Measurements from ENCODE around the gene ANKRD55. TPM values are rescaled to one million over a fixed set of nuclear protein-coding genes. Genes with fewer than 3 reads are reported as not detected.

The ANKRD55 gene
- polyA plus RNA-seq, 1 of the 3 experiments (the other 2 are of a cell fraction), result not detected

DNA sequence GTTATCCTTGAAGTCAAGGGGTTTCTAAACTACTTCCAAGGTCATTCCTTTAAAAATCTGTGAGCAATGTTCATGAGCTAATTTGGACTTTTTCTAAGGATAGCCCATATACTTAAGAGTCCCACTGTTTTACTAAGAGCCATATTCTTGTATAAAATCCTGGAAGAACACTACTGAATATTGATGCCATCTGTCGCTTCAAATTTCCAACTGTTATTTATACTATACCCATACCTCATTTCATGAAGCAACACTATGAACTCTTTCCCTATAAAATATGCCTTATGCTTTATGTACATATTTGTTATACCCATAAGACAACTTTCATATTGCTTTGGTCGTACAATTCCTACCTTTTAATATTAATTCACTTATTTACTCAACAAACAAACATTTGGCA, 12.4 kb upstream of the ANKRD55 start:
- CTCF ChIA-PET, result no interaction called here
- no peak for DNase-seq
- Histone ChIP-seq H3F3A (replicated peaks; ENCODE audit: insufficient read depth) (peaks cover 11% of the 10 kb centered on the region), H4K20me1 (ENCODE audit: insufficient read depth) (no peaks in the 10 kb centered on the region), H3K79me2 (ENCODE audit: insufficient read depth) (no peaks in the 10 kb centered on the region), H3K4me1 (ENCODE audit: control insufficient read depth in 1 of 2, insufficient read depth in 2 of 2, low read depth in 1 of 2, low read length in 1 of 2) (peaks cover 0 to 8% of the 10 kb centered on the region in 2 experiments; a peak in 1 of 4 replicates), H2AFZ (ENCODE audit: low read depth) (no peak overlapping the region), H3K36me3 (replicated peaks in 1 of 2; ENCODE audit: control insufficient read depth in 1 of 2, insufficient read depth in 2 of 2, low read length in 1 of 2) (no peaks in the 10 kb centered on the region), H3K9ac (no peak overlapping the region), H3K4me2 (no peak overlapping the region), H3K27me3 (ENCODE audit: insufficient read depth) (no peaks in the 10 kb centered on the region), H3K9me3 (no peaks in the 10 kb centered on the region), H3K4me3 (ENCODE audit: low read depth in 2 of 2, low read length in 1 of 2) (no peak overlapping the region), H3K27ac (ENCODE audit: low read depth in 2 of 2, low read length in 1 of 2) (no peak overlapping the region), H3K9me2 (no peaks in the 10 kb centered on the region)
- POLR2A ChIA-PET, result no interaction called here
- WGBS (ENCODE audit: low lambda C conversion rate), result 61% methylated on average over 2 of the region's 2 CpGs
- TF ChIP-seq, protein P1, sequence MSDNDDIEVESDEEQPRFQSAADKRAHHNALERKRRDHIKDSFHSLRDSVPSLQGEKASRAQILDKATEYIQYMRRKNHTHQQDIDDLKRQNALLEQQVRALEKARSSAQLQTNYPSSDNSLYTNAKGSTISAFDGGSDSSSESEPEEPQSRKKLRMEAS (IDR thresholded peaks at IDR 0.05; ENCODE audit: low read depth), result no peak
- TF ChIP-seq, protein P2, sequence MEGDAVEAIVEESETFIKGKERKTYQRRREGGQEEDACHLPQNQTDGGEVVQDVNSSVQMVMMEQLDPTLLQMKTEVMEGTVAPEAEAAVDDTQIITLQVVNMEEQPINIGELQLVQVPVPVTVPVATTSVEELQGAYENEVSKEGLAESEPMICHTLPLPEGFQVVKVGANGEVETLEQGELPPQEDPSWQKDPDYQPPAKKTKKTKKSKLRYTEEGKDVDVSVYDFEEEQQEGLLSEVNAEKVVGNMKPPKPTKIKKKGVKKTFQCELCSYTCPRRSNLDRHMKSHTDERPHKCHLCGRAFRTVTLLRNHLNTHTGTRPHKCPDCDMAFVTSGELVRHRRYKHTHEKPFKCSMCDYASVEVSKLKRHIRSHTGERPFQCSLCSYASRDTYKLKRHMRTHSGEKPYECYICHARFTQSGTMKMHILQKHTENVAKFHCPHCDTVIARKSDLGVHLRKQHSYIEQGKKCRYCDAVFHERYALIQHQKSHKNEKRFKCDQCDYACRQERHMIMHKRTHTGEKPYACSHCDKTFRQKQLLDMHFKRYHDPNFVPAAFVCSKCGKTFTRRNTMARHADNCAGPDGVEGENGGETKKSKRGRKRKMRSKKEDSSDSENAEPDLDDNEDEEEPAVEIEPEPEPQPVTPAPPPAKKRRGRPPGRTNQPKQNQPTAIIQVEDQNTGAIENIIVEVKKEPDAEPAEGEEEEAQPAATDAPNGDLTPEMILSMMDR (IDR thresholded peaks at IDR 0.05), result no peak
- TF ChIP-seq, protein P3, sequence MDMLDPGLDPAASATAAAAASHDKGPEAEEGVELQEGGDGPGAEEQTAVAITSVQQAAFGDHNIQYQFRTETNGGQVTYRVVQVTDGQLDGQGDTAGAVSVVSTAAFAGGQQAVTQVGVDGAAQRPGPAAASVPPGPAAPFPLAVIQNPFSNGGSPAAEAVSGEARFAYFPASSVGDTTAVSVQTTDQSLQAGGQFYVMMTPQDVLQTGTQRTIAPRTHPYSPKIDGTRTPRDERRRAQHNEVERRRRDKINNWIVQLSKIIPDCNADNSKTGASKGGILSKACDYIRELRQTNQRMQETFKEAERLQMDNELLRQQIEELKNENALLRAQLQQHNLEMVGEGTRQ (IDR thresholded peaks at IDR 0.05; ENCODE audit: borderline replicate concordance, low read depth, low read length), result no peak
- TF ChIP-seq SIN3A (IDR thresholded peaks at IDR 0.05; ENCODE audit: borderline replicate concordance, low read depth, low read length), result no peak
- no peak for TF ChIP-seq TEAD4 (IDR thresholded peaks at IDR 0.05; ENCODE audit: borderline replicate concordance, insufficient read depth)
- TF ChIP-seq NFIC (IDR thresholded peaks at IDR 0.05; ENCODE audit: borderline replicate concordance), result no peak
- TF ChIP-seq SMC3 (IDR thresholded peaks at IDR 0.05; ENCODE audit: low read depth, low read length), result no peak
- no peak for TF ChIP-seq TAF1 (IDR thresholded peaks at IDR 0.05; ENCODE audit: borderline replicate concordance, low read depth, low read length)
- TF ChIP-seq GATA2 (CRISPR knock-in tag; IDR thresholded peaks at IDR 0.05), result no peak
- no peak for TF ChIP-seq RAD21 (IDR thresholded peaks at IDR 0.05; ENCODE audit: low read length)
- no peak for TF ChIP-seq EZH2phosphoT487 (IDR thresholded peaks at IDR 0.05; ENCODE audit: borderline replicate concordance, low read depth)
- TF ChIP-seq, protein P4, sequence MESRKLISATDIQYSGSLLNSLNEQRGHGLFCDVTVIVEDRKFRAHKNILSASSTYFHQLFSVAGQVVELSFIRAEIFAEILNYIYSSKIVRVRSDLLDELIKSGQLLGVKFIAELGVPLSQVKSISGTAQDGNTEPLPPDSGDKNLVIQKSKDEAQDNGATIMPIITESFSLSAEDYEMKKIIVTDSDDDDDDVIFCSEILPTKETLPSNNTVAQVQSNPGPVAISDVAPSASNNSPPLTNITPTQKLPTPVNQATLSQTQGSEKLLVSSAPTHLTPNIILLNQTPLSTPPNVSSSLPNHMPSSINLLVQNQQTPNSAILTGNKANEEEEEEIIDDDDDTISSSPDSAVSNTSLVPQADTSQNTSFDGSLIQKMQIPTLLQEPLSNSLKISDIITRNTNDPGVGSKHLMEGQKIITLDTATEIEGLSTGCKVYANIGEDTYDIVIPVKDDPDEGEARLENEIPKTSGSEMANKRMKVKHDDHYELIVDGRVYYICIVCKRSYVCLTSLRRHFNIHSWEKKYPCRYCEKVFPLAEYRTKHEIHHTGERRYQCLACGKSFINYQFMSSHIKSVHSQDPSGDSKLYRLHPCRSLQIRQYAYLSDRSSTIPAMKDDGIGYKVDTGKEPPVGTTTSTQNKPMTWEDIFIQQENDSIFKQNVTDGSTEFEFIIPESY (IDR thresholded peaks at IDR 0.05; ENCODE audit: borderline replicate concordance, low read depth), result no peak
- TF ChIP-seq EP300 (IDR thresholded peaks at IDR 0.05; ENCODE audit: borderline replicate concordance in 1 of 2, low read depth in 1 of 2, low read length in 1 of 2), result no peak
